CD4-positive, alpha-beta T cell treated with Interleukin-1 beta for 1 hour (primary cell): ENCODE results near the gene RAPGEF5.

Source experiments
- DNase-seq, 2 donors: peaks; one replicate each; pipeline ENCODE4 v3.0.0-alpha.2; 2020 to 2022

The RAPGEF5 gene

DNA sequence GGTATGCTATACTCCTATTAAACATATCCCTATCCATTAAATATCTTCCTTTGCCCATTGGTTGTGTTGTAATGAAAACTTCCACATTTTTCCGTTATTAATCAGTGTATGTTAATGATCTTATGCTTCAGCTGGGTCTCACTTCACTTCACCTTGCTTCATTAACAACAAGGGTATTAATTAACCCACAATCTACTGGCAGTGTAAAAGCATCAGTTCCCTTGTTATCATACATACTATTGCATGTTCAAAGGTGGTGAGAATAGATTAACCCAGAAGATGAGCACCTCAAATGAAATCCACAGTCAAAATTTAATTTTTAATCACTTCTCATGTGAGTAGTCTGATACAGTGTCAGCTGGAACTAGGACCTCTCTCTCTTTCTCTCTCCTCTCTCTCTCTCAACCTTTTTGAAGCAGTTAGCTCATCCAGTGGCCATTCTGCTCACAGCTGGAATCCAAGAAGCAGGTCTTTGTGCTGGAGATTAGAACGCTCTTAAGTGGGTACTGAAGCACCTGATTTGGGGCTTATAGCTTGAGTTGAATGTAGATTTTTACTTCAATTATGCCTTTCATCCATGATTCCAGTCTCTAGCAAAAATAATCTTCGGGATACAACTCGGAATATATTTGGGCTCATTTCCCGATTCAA lies 172.3 kb downstream of the RAPGEF5 start:
- no peak for DNase-seq

DNA sequence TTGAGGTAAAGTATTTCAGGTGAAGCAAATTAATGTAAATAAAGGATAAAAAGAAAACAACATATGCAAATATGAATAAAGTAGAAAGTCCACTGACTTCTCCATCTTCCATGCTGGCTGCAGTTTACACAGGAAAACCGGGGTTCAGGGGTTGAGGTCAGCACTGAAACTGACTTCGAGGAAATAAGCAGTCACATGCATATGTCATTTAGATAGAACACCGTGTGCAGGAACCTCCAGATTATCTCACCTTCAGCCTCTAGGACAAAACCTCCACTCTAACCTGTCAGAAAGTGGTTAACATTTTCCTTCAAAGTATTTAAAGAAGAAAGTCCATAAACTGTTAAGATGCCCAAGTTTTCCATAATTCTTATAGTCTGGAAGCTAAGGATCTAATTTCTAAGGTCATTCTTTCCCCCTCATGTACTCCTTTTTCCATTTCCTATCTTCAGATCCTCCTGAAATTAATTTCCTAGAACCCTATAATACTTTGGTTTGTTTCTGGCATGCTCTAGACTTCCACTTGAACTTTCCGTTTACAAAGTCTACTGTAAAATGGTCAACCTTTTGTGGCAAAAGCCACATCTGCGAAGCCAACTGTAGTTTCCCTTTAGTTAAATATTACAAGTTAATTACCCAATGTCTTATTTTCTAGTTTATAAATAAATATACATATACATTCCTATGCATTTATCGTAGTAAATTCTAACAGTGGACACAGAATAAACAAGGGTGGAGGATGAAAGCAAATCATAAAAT lies 173.3 kb downstream of the RAPGEF5 start:
- DNase-seq, result no peak

DNA sequence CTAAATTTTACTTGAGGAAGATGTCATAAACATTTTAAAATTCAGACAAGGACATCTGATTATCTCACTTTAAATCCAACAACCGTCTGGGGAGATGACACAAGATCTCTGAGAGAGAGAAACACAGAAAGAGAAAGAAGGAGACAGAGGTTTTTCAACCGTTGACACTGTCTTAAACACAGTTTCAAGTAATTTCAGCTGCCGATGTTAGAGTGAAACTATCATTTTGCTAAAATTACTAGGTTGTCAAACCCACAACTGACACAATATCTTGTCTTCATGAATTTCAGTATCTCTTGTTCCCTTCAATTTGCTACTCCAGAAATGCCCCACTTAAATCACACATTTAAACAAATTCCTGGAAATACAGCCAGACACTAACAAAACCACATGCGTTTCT lies 174.8 kb downstream of the RAPGEF5 start:
- DNase-seq, result no peak

DNA sequence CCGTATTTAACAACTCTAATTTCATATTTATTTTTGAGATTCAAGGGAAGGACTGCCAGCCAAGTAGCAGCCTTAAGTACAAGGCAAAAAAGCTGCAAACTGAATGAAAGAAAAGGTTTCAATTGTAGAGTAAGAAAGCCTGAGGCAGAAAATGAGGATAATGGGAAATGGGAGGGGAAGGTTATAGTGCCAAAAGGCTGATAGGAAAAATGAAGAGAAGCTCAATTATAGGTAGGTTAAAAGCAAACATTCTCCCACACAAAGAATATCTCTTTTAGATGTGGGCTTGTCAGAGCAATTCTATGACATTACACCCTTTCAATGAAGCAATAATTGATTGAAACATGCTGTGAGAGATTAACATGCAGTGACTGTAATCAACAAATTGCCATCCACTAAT lies 175.3 kb downstream of the RAPGEF5 start:
- DNase-seq, result no peak

DNA sequence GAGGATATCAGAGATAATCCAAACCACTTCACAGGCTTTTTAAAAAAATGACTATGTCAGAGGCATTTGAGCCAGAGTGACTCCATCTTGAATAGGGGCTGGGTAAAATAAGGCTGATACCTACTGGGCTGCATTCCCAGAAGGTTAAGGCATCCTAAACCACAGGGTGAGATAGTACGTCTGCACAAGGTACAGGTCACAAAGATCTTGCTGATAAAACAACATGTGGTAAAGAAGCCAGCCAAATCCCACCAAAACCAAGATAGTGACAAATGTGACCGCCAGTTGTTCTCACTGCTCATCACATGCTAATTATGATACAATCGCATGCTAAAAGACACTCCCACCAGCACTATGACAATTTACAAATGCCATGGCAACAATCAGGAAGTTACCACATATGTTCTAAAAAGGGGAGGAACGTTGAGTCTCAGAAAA lies 177.5 kb downstream of the RAPGEF5 start:
- no peak for DNase-seq

DNA sequence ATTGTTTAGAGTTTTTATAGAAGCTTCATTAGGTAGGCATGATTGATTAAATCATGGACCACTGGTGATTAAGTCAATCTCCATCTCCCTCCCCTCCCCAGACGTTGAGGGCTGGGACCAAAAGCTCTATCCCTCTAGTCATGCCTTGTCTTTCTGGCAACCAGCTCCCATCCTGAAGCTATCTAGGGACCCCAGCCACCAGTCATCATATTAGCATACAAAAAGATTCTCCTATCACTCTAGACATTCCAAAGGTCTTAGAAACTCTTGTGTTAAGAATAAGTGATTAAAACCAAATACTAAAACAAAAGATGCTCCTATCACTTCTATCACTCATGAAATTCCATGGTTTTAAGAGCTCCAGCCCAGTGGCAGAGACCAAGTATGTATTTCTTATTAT lies 178.2 kb downstream of the RAPGEF5 start:
- no peak for DNase-seq

DNA sequence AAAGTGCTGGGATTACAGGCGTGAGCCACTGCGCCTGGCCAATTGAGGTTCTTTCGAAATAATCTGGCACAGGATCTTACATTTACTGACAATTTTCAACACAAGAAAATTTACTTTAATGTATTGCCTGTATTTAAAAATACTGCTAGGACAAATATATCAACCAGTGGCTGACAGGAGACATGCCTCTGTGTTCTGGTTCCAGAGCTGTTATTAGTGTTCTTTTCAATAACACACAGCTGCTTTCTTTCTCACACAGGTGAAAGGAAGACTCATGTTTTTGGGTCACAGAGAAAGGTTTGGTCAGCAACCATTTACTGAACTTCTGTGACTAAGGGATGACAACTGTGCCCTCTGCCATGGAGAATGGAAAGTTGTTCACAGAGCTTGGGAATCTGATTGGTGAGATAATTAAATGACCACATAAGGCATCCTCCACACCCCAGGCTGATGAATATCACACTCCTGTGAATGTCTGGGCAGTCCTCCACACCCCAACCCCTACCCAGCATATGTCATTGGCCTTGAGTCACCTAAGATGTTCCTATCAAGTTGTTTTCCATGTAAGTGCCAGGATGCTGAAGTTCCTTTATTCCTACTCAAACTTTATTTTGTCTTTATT lies 180.1 kb downstream of the RAPGEF5 start:
- no peak for DNase-seq

DNA sequence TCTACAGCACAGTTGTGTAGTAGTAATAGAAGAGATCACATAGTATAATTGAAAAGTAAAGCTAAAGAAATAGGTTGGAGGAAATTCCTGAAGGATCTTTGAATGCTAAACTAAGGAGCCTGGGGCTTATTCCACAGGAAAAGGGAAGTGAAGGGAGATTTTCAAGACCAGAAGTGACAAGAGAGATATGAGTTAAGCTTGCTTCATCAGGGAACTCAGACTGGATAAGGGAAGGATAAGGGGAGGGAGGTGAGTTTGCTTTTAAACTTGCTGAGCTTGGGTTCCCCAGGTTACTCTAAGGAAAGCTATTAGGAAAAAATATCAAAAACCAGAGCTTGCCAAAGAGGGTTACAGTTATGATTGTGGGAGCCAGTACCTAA lies 182.4 kb downstream of the RAPGEF5 start:
- DNase-seq, result no peak

DNA sequence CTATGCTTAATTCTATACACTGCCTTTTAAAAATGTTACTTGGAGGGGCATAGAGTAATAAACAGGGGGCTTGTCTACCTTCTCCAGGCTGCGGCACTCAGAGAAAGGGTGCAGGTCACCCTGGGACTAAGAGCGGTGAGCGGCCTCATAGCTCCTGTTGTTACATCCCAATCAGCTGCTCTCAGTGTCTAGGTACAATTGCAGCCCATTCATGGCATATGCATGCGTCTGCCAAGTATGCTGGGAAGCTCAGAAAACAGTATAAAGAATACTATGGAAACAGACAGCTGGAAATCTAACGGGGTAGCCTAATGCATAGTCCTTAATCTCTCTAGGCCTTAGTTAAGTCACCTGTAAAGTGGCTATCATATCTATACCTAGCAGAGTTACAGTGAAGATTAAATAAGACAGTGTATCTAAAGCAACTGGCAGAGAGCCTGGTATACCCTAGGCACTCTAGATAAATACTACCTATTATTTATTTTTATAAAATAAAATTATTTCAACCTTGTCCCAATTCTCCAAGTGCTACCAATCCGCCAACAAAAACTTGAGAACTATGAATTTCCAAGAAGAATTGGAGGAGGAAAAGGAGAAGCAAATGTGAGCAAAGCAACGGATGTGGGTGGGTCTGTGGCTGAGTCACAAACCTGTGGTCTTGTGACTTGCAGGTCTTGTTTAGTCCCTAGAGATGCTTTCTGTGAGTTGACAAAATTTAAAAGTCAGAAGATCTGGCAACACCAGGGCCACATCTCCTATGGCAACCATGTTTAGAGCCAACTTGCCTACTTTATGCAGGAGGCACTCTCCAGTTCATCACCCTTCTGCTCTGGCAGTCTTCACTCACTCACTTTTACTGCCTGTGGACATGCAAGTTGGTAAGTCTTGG lies 183.0 kb downstream of the RAPGEF5 start:
- DNase-seq, result peak in 1 of 2 donors; percentile 16

DNA sequence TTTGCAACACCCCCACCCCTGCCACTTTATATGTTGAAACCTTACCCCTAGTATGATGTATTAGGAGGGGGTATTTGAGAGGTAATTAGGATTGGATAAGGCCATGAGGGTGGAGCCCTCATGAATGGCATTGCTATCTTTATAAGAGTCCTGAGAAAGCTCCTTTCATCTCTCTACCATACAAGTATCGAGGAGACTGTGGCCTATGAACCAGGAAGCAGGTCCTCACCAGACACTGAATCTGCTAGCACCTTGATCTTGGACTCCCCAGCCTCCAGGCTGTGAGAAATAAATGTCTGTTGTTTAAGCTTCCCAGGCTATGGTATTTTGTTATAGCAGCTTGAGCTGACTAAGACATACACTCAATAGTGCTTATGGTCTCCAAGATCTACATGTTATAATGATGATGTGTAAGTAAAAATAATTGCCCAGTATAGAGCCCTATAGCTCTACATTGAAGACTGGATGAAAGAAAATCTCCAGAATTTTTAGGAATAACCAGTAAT lies 188.8 kb downstream of the RAPGEF5 start:
- DNase-seq, result no peak

DNA sequence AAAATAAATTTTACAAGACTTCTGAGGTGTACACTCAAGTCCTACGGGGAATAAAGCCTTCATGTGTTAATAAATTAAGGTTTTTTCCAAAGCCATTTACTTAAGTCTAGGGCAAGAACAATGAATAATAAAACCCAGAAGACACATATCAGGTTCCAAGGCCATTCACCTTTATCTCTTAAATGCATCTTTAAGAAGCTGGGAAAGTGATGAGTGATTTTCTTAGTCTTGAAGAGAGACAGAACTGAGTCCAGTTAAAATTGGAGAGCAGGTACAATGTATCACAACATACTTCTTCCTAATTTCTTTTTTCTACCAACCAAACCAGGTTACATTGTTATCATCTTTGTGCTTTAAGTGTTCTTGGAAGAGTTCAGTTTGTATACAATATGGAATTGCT lies 189.5 kb downstream of the RAPGEF5 start:
- no peak for DNase-seq

DNA sequence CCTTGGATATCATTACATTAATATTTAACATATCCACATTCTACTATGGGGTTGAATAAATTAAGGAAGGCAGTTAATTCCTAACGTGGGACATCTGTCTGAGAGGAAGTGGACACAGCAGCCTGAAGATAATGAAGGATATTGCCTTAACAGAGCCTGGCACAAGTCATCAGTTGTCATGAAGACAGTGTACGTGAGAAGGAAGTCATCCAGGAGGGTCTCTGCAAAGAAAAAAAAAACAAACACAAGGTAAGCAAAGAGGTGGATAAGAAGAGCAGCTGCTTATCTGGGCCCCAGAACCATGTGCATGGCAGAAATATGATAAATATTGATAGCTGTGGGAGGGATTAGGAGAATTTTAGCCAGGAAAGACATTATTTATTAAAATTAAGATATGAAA lies 190.0 kb downstream of the RAPGEF5 start:
- DNase-seq, result no peak

DNA sequence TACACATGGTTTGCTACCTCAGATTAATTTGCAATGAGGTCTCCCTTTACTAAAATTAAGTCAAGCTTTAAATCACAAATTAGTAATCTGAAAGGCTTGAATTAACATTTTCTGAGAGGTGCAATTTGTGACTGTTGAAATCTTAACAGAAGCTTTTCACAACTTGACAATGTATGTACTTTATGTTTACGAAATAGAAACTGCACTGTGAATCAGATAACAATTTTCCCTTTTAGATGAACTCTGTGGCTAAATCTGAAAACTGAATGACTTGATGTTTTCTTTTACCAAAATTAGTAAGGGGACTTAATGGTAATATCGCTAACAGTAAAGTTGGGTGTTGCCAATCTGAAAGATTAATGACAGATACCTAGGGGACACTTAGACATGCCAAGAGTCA lies 197.6 kb downstream of the RAPGEF5 start:
- DNase-seq, result no peak

DNA sequence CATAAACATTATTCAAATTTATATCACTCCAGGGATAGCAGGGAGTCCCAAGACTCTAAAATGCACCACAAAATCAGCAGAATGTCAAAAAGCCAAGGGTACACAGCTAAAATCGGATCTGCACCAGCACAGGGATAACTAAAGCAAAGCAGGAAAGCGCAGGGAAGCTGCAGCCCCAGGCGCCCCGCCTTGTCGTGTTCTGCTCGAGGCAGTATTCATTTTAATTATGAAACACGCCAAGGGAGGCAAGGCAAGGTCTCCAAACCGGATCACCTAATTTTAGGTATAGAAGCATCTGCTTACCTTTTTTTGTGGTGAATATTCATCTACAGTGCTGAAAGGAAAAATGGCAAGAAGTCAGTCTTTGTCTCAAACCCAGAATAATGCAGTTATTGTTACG lies 199.4 kb downstream of the RAPGEF5 start:
- DNase-seq, result no peak

DNA sequence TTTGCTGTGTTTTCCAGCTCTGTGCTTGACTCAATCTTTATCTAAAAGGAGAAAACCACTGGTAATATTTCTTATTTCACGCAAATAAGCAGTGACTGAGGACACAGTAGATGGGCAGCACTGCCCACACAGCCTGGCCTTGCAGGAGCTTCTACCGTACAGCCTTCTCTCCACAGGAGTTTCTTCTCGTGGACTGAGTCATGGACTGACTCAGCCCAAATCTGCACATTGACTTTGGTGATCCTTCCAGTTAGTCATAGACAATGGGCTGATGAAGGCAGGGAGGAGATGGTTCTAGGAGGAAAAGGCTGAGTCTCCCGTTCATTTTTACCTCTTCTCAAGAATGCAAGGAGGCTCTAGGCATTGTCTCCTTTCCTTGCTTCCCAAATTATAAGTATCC lies 200.7 kb downstream of the RAPGEF5 start:
- no peak for DNase-seq

DNA sequence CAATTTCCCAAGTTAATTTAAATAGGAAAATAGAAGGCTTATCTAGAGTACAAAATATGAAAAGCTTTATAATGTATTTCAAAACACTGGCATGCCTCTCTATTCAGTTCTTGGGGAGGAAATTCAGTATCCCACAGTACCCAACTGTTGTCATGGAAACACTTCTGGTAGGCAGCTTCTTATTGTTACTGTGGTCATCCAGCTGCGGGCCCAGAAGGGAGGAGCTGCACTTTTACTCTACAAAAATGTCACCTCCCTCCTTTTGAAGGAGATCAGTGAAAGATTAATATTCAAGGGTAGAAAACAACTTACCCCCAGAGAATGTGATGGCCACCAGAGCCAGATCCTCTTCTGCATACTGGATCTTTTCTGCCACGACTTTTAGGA lies 202.8 kb downstream of the RAPGEF5 start:
- DNase-seq, result no peak

DNA sequence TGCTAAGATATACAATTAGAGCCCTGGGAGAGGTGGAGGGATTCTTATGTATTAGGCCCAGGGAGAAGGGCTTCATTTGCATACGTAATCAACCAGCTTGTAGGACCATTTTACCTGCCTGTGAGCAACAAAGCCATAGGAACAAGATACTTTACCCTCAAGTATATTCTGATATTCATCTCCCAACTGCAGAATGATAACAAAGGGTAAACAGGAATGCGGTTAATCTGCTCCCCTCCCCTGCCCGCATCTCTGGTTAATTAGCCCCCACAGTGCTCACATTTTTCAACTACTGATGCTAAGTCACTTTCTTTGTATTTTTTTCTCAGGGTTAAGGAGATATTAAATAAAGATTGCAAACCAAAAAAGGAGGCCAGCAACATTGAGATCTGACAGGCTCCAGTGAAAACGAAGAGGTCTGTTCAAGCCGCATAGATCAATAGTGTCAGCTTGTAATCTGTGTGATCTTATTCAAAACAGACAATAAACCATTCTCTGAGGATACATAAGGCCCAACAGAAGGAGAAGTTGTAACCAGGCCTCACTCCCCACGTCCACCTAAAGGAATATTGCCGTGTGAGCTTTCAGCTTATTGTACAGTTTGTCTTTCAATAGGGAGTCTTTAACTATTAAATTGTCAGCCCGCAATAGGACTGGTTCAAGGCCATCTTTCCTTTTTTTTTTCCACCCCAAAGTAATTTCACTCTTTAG lies 203.4 kb downstream of the RAPGEF5 start:
- no peak for DNase-seq

DNA sequence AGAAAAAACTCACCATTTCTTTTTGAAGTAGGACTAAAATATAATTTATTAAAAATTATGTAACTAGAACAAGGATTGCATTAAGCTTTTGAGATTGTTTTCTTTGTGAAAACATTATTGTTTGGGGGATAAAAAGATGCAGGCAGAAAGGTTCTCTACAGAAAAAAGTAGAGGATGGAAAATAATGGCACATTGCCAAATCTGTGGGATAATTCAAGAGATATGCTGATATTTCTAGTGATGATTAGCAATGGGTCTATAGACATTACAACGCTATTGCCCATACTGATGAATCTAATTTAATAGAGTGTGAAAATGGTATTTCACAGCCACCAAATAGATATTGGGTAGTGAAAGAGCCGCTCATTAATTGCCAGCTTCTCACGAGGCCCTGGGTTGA lies 204.3 kb downstream of the RAPGEF5 start:
- no peak for DNase-seq

DNA sequence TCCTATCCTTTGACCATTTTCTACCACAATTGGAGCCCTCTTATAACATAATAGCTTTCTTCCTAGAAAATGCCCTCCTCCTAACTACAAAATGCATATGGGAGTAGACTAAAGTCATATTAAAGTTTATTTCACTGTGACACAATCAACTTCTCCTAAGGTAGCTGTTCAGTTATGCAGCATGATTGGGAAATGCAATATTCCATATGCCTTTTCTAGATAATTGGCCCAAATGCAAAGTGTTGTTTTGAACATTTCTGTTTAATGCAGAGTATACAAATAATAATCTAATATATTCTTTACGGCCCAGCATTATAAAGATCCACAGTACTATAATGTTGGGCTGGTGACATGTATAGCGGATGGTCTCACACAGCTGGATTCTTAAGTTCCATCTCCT lies 205.1 kb downstream of the RAPGEF5 start:
- no peak for DNase-seq

DNA sequence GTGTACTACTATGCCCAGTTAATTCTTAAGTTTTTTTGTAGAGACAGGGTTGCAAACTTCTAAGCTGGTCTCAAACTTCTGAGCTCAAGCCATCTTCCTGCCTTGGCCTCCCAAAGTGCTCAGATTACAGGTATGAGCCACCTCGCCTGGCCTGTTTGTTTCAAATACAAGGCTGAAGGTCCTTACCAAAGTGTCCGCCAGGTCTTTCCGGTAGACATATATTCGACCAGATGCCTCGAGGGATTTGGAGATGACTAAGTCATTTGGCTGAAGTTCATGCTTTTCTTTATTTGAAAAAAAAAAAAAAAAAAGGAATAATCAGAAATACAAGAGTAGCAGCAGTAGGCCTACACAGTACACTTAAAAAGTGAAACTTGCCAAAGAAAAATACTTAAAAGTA lies 206.7 kb downstream of the RAPGEF5 start:
- no peak for DNase-seq

DNA sequence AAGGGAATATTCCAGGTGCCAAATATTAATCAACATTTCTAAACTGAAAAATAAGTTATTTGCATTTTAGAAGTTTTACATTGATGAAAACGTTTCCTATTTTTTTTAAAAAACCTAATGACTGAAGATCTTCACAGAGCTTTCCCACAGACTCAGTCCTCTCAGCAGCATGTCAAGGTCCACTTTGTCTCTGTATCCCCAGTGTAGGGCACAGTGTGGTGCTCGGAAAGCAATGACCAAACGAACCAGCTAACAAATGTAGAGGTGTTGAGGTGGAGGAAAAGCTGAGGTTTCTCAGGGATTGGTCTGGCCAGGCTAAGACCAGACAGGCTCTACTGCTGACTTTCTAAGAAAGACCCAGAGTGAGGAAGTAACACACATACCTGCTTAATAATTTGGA lies 209.1 kb downstream of the RAPGEF5 start:
- no peak for DNase-seq

DNA sequence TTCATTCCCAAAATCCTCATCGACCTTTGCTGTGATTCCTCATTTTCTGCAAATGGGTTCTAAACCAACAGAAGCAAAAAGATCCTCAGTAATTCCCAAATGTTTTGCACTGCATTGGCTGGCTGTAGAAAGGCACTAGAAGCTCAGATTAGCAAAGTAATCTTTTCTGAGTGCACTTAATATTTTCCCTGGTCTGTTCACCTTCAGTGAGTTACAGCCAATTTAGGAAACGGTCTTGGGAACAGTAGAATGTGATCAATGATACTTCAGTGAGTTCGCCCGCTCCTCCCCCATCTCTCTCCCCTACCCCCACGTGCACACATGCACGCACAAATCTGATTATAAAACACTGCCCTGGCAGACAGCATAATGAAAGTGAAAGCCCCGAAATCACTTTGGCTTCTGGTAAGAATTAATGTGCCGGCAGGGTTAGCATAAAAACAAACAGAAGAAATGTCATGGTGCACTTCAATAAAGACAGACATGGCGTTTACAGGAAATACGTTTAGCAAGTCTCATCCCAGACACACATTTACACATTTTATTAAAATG lies 209.9 kb downstream of the RAPGEF5 start:
- peak in 1 of 2 donors; percentile 0 for DNase-seq
